HG02759 (cell line): ENCODE data around the gene AGBL4.

Experiments used
- ATAC-seq: cut with Tn5 transposase; IDR thresholded peaks from one replicate; pipeline ENCODE4 v1.9.1; 2021; ENCODE audit warnings: mild to moderate bottlenecking, moderate library complexity; ENCODE audit not compliant: unreplicated experiment

AGBL4 gene

GRCh38 chr1:49197081-49197480 lies 826.7 kb downstream of the AGBL4 start:
- ATAC-seq: no peak

GRCh38 chr1:49190138-49190537 lies 833.6 kb downstream of the AGBL4 start:
- ATAC-seq: no peak

- no peak for ATAC-seq
These were observed 836.7 kb downstream of the AGBL4 start for GRCh38 chr1:49187056-49187455.

GRCh38 chr1:49185450-49185980 lies 838.2 kb downstream of the AGBL4 start:
- no peak for ATAC-seq

GRCh38 chr1:49183489-49183888 lies 840.3 kb downstream of the AGBL4 start:
- ATAC-seq: no peak

GRCh38 chr1:49181033-49181432 lies 842.7 kb downstream of the AGBL4 start:
- no peak for ATAC-seq

GRCh38 chr1:49171941-49172593 lies 851.7 kb downstream of the AGBL4 start:
- no peak for ATAC-seq

GRCh38 chr1:49166031-49166430 lies 857.7 kb downstream of the AGBL4 start:
- ATAC-seq: no peak

- ATAC-seq: no peak
These were observed 860.7 kb downstream of the AGBL4 start for GRCh38 chr1:49163031-49163430.

- no peak for ATAC-seq
These were observed 863.1 kb downstream of the AGBL4 start for GRCh38 chr1:49160677-49161076.

- no peak for ATAC-seq
These were observed 887.0 kb downstream of the AGBL4 start for GRCh38 chr1:49136738-49137251.

- ATAC-seq: no peak
These were observed 898.0 kb downstream of the AGBL4 start for GRCh38 chr1:49125746-49126145.

- ATAC-seq: no peak
These were observed 911.8 kb downstream of the AGBL4 start for GRCh38 chr1:49111931-49112330.

- ATAC-seq: no peak
These were observed 917.3 kb downstream of the AGBL4 start for GRCh38 chr1:49106445-49106844.

- no peak for ATAC-seq
These were observed 919.2 kb downstream of the AGBL4 start for GRCh38 chr1:49104575-49104974.

GRCh38 chr1:49102752-49103151 lies 921.0 kb downstream of the AGBL4 start:
- no peak for ATAC-seq

- no peak for ATAC-seq
These were observed 924.9 kb downstream of the AGBL4 start for GRCh38 chr1:49098866-49099265.

GRCh38 chr1:49086327-49086726 lies 937.4 kb downstream of the AGBL4 start:
- no peak for ATAC-seq

GRCh38 chr1:49085079-49085478 lies 938.7 kb downstream of the AGBL4 start:
- ATAC-seq: no peak

- no peak for ATAC-seq
These were observed 963.0 kb downstream of the AGBL4 start for GRCh38 chr1:49060766-49061165.

- no peak for ATAC-seq
These were observed 964.7 kb downstream of the AGBL4 start for GRCh38 chr1:49059087-49059486.

GRCh38 chr1:49052102-49052501 lies 971.7 kb downstream of the AGBL4 start:
- ATAC-seq: no peak

- ATAC-seq: no peak
These were observed 972.1 kb downstream of the AGBL4 start for GRCh38 chr1:49051647-49052046.
